DND-41 (cell line): ENCODE data around the gene SCN9A.
A peak's percentile ranks its signal among the peaks of the same experiment; 100 is the strongest.

Experiments
- ATAC-seq: fragments of 200-7000 bp; cut with Tn5 transposase; 3 replicates; pipeline ENCODE4 v1.9.1; 2021; ENCODE audit warnings: low read depth; ENCODE audit not compliant: insufficient read depth
- DNase-seq: peaks from one replicate; pipeline ENCODE4 v3.0.0-alpha.2; 2020
- H2AFZ ChIP-seq: 2 replicates; pipeline ENCODE4 v1.6.0; 2012; ENCODE audit warnings: low read depth, low read length
- H3K27ac ChIP-seq: 2 replicates; pipeline ENCODE4 v1.5.1; 2012; ENCODE audit warnings: low read length, inconsistent platforms
- H3K27me3 ChIP-seq: fragments of 200-600 bp; sonication (generic); 2 replicates; pipeline ENCODE4 v1.6.0; 2012; ENCODE audit warnings: low read length, mild to moderate bottlenecking, inconsistent platforms; ENCODE audit not compliant: insufficient read depth, poor library complexity
- H3K36me3 ChIP-seq: 2 replicates; pipeline ENCODE4 v1.5.1; 2012; ENCODE audit warnings: low read length, inconsistent platforms; ENCODE audit not compliant: insufficient read depth
- H3K4me1 ChIP-seq: 2 replicates; pipeline ENCODE4 v1.5.1; 2012; ENCODE audit warnings: mild to moderate bottlenecking, low read length; ENCODE audit not compliant: insufficient read depth
- H3K4me2 ChIP-seq: 2 replicates; pipeline ENCODE4 v1.6.0; 2012; ENCODE audit warnings: mild to moderate bottlenecking, moderate library complexity, low read length, inconsistent platforms; ENCODE audit not compliant: insufficient read depth
- H3K4me3 ChIP-seq, 2 experiments: fragments of 200-600 bp in 1 of 2; shearing (Covaris generic) in 1 of 2; 2 replicates each; pipeline ENCODE4 v1.5.1; 2012 to 2016; ENCODE audit warnings: inconsistent platforms in 2 of 2, low read length in 2 of 2, mild to moderate bottlenecking in 2 of 2, low read depth in 1 of 2, moderate library complexity in 1 of 2
- H3K79me2 ChIP-seq: 2 replicates; pipeline ENCODE4 v1.6.0; 2012; ENCODE audit warnings: low read length, inconsistent platforms; ENCODE audit not compliant: insufficient read depth
- H3K9ac ChIP-seq: 2 replicates; pipeline ENCODE4 v1.6.0; 2012; ENCODE audit warnings: low read depth, mild to moderate bottlenecking, inconsistent platforms, low read length, moderate library complexity
- H3K9me3 ChIP-seq: 2 replicates; pipeline ENCODE4 v1.5.1; 2012; ENCODE audit warnings: low read length, moderate library complexity, mild to moderate bottlenecking, inconsistent platforms; ENCODE audit not compliant: insufficient read depth, severe bottlenecking
- H4K20me1 ChIP-seq: 2 replicates; pipeline ENCODE4 v1.6.0; 2012; ENCODE audit warnings: low read length; ENCODE audit not compliant: insufficient read depth
- CTCF ChIP-seq: IDR thresholded peaks from 2 replicates; pipeline ENCODE4 v1.5.1; 2012; ENCODE audit warnings: borderline replicate concordance, low read length, moderate library complexity, mild to moderate bottlenecking; ENCODE audit not compliant: poor library complexity, severe bottlenecking; ENCODE audit errors: extremely low read depth
- EZH2 ChIP-seq: IDR thresholded peaks from 3 replicates; pipeline ENCODE4 v1.6.1; 2012; ENCODE audit warnings: borderline replicate concordance, low read depth, mild to moderate bottlenecking, moderate library complexity, low read length, inconsistent platforms; ENCODE audit not compliant: severe bottlenecking

The SCN9A gene

GRCh38 chr2:166393008-166393407, 17.3 kb upstream of the SCN9A start:
- Histone ChIP-seq H3K27ac (no peak overlapping the region), H3K79me2 (no peaks in the 10 kb centered on the region), H3K4me3 (no peak overlapping the region), H3K9ac (no peak overlapping the region), H4K20me1 (no peaks in the 10 kb centered on the region), H3K4me1 (no peaks in the 10 kb centered on the region), H3K4me2 (no peak overlapping the region), H3K27me3 (no peaks in the 10 kb centered on the region), H3K36me3 (no peaks in the 10 kb centered on the region), H2AFZ (no peak overlapping the region), H3K9me3 (no peaks in the 10 kb centered on the region)
- TF ChIP-seq EZH2 (no peak), CTCF (no peak)
- no peak for DNase-seq
- ATAC-seq = no peak

- Histone ChIP-seq H3K4me2 (no peak overlapping the region), H3K4me1 (no peaks in the 10 kb centered on the region), H3K27ac (no peak overlapping the region), H3K27me3 (no peaks in the 10 kb centered on the region), H2AFZ (no peak overlapping the region), H3K79me2 (no peaks in the 10 kb centered on the region), H3K9ac (no peak overlapping the region), H3K4me3 (no peak overlapping the region), H4K20me1 (no peaks in the 10 kb centered on the region), H3K9me3 (no peaks in the 10 kb centered on the region), H3K36me3 (no peaks in the 10 kb centered on the region)
- DNase-seq = no peak
- TF ChIP-seq EZH2 = no peak
- TF ChIP-seq CTCF = no peak
- no peak for ATAC-seq
These were observed 12.8 kb upstream of the SCN9A start for GRCh38 chr2:166388481-166389070.

- ATAC-seq (no peak), DNase-seq (no peak)
- no peak overlapping the region for H3K9ac ChIP-seq
- H3K27me3 ChIP-seq = no peaks in the 10 kb centered on the region
- H3K4me1 ChIP-seq = no peaks in the 10 kb centered on the region
- no peaks in the 10 kb centered on the region for H3K79me2 ChIP-seq
- no peaks in the 10 kb centered on the region for H3K36me3 ChIP-seq
- H3K27ac ChIP-seq = no peak overlapping the region
- no peak overlapping the region for H3K4me2 ChIP-seq
- no peak overlapping the region for H2AFZ ChIP-seq
- H3K4me3 ChIP-seq = no peak overlapping the region
- no peak for TF ChIP-seq EZH2
- TF ChIP-seq CTCF = no peak
- H3K9me3 ChIP-seq = no peaks in the 10 kb centered on the region
- no peaks in the 10 kb centered on the region for H4K20me1 ChIP-seq
These were observed 9.6 kb upstream of the SCN9A start for GRCh38 chr2:166385313-166385712.

GRCh38 chr2:166384774-166385173, 9.0 kb upstream of the SCN9A start:
- Histone ChIP-seq H3K36me3 (no peaks in the 10 kb centered on the region), H3K27me3 (no peaks in the 10 kb centered on the region), H3K9ac (no peak overlapping the region), H3K79me2 (no peaks in the 10 kb centered on the region), H2AFZ (no peak overlapping the region), H3K4me1 (no peaks in the 10 kb centered on the region), H3K27ac (no peak overlapping the region), H3K9me3 (no peaks in the 10 kb centered on the region), H4K20me1 (no peaks in the 10 kb centered on the region), H3K4me2 (no peak overlapping the region), H3K4me3 (no peak overlapping the region)
- TF ChIP-seq EZH2 (no peak), CTCF (peak; percentile 57)
- no peak for ATAC-seq
- no peak for DNase-seq
